Ovary (tissue), 9 donors: Measurements from ENCODE around the gene RPN2. TPM values are rescaled to one million over a fixed set of nuclear protein-coding genes. Genes with fewer than 3 reads are reported as not detected.

ENCODE experiments used
- DNase-seq, 5 donors: peaks; one replicate each; pipeline ENCODE4 v3.0.0-alpha.2; 2019 to 2020
- H3K27ac ChIP-seq, 2 donors: fragments of 200-600 bp; one replicate each; pipeline versions ENCODE4 v1.5.1 to v1.8.0; 2019 to 2022
- H3K27me3 ChIP-seq: fragments of 200-600 bp; one replicate; pipeline ENCODE4 v1.8.0; 2022
- H3K36me3 ChIP-seq: fragments of 200-600 bp; sonication (generic); one replicate; pipeline ENCODE4 v1.5.1; 2019
- H3K4me1 ChIP-seq: one replicate; pipeline ENCODE4 v1.8.1; 2013; ENCODE audit warnings: mild to moderate bottlenecking, moderate library complexity; ENCODE audit not compliant: insufficient read depth
- H3K4me3 ChIP-seq: fragments of 200-600 bp; sonication (generic); one replicate; pipeline ENCODE4 v1.5.1; 2017
- H3K9me3 ChIP-seq, 2 donors: fragments of 200-600 bp in 1 of 2; sonication (generic) in 1 of 2; one replicate each; pipeline versions ENCODE4 v1.5.1 to v1.8.1; 2013 to 2019; ENCODE audit warnings: mild to moderate bottlenecking in 1 of 2, moderate library complexity in 1 of 2
- EP300 ChIP-seq: sonication (generic); formaldehyde crosslinking; IDR thresholded peaks from one replicate; pipeline ENCODE4 v1.6.1; 2017; ENCODE audit warnings: antibody characterized with exemption
- POLR2A ChIP-seq: fragments of 450-650 bp; IDR thresholded peaks from one replicate; pipeline ENCODE4 v1.6.1; 2017; ENCODE audit warnings: antibody characterized with exemption, mild to moderate bottlenecking, moderate library complexity
- WGBS, 3 donors: extraction: QIAGEN DNeasy Blood & Tissue Kit in 1 of 3; methylation state at CpG; one replicate each; pipeline versions ENCODE4 v1.1.5 to v1.1.7; 2013 to 2017; 5-methylcytosine and 5-hydroxymethylcytosine counted together
- intact Hi-C, 4 donors: fragments of 100-400 bp; cut with DNase I; formaldehyde crosslinking; loops; one replicate each; pipeline versions ENCODE4 v1.11.0 to v1.15.1; 2022 to 2023
- polyA plus RNA-seq, 2 donors: library from polyadenylated mRNA; stranded (reverse); fragments of 200-250 nt in 1 of 2; fragments of 350-450 nt in 1 of 2; fragmentation: Illumina TruSeq in 1 of 2; extraction: RNeasy Lipid Tissue Mini Kit (QIAGEN cat#74804) in 1 of 2; gene quantifications; one replicate each; pipeline ENCODE4 v1.2.3, GENCODE V29; 2013 to 2014
- total RNA-seq, 7 donors: library from RNA; depleted of rRNA in 2 of 7; stranded (reverse); fragments of >200 nt in 2 of 7; fragmentation: NEBNext Ultra II Directional in 3 of 7; extraction: Animal tissue kit (Norgen Biotek cat#: 25700) in 3 of 7; gene quantifications; one replicate each; pipeline versions ENCODE4 v1.1.0 to v1.2.4, GENCODE V29; 2016 to 2023
- TF ChIP-seq, protein P1 (sequence below), 3 donors: fragments of 450-650 bp in 2 of 3; fragments of 200-600 bp in 1 of 3; IDR thresholded peaks; one replicate each; pipeline versions ENCODE4 v1.5.1 to v1.8.0; 2016 to 2022; ENCODE audit warnings: antibody characterized with exemption in 3 of 3, mild to moderate bottlenecking in 1 of 3
- donor health status: DM: no; HTN: no; CAD: no; lungs with moderate emphysema.
- donor health status: DM: no; HTN: no; CAD: no.
- donor health status: Bipolar disorder and iron deficiency.
- donor health status: DM: yes; HTN: yes; CAD: no.
- donor health status: DM: no; HTN: no; CAD: no.
- donor health status: DM: yes; HTN: yes; CAD: no.

RPN2 gene
- total and polyA plus RNA-seq, 9 donors, result 58.3 to 213 (median 102) TPM

DNA sequence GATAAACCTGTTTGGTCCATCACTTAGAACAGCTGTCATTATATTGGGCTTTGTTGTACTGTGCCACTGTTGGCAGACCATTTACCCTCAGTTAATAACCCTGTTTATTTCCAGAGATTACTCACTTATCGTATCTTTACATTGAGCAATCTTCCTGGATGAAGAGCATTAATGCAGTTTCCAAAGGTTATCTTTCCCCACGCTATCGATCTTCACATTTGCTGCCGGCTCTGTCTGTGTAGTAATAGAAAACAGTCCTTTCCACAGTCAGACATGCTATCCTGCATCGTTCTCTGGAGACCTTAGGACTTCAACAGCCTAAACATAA, 55.1 kb downstream of the RPN2 start:
- TF ChIP-seq POLR2A, result no peak
- TF ChIP-seq, protein P1, sequence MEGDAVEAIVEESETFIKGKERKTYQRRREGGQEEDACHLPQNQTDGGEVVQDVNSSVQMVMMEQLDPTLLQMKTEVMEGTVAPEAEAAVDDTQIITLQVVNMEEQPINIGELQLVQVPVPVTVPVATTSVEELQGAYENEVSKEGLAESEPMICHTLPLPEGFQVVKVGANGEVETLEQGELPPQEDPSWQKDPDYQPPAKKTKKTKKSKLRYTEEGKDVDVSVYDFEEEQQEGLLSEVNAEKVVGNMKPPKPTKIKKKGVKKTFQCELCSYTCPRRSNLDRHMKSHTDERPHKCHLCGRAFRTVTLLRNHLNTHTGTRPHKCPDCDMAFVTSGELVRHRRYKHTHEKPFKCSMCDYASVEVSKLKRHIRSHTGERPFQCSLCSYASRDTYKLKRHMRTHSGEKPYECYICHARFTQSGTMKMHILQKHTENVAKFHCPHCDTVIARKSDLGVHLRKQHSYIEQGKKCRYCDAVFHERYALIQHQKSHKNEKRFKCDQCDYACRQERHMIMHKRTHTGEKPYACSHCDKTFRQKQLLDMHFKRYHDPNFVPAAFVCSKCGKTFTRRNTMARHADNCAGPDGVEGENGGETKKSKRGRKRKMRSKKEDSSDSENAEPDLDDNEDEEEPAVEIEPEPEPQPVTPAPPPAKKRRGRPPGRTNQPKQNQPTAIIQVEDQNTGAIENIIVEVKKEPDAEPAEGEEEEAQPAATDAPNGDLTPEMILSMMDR (IDR thresholded peaks at IDR 0.05), result no peak
- no peak for TF ChIP-seq EP300
- Histone ChIP-seq H3K4me1 (no peaks in the 10 kb centered on the region), H3K27me3 (no peaks in the 10 kb centered on the region), H3K9me3 (no peaks in the 10 kb centered on the region), H3K36me3 (no peaks in the 10 kb centered on the region), H3K27ac (no peak overlapping the region), H3K4me3 (no peak overlapping the region)
- no peak for DNase-seq
- 84 to 90% (median 88%) methylated on average over 5 of the region's 5 CpGs for whole genome bisulfite sequencing, 3 donors
- intact Hi-C loops, result no loop called here

DNA sequence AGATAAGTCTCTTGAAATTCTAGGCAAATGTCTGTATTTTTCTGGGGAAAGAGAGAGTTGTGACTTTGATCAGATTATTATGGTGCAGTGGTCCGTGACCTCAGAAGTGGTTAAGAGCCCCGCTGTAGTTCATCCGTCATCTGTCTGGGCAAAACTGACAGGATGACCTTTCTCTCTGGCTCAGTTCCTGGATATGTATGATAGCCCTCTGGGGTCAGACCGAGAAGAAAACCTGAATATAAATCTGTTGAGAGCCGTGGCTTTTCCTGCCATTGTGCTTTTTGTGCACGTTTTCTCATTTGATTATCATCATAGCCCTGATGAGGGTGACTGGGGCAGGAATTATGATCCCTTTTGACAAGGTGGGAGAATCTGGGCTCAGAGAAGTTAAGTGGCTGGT, 55.9 kb downstream of the RPN2 start:
- Histone ChIP-seq H3K27ac (no peak overlapping the region), H3K4me3 (no peak overlapping the region), H3K4me1 (no peaks in the 10 kb centered on the region), H3K27me3 (no peaks in the 10 kb centered on the region), H3K36me3 (no peaks in the 10 kb centered on the region), H3K9me3 (no peaks in the 10 kb centered on the region)
- DNase-seq, result no peak
- TF ChIP-seq, protein P1 (IDR thresholded peaks at IDR 0.05), result no peak
- TF ChIP-seq POLR2A, result no peak
- TF ChIP-seq EP300, result no peak
- 71 to 75% (median 72%) methylated on average over 6 of the region's 6 CpGs for WGBS, 3 donors
- intact Hi-C loops, result no loop called here

DNA sequence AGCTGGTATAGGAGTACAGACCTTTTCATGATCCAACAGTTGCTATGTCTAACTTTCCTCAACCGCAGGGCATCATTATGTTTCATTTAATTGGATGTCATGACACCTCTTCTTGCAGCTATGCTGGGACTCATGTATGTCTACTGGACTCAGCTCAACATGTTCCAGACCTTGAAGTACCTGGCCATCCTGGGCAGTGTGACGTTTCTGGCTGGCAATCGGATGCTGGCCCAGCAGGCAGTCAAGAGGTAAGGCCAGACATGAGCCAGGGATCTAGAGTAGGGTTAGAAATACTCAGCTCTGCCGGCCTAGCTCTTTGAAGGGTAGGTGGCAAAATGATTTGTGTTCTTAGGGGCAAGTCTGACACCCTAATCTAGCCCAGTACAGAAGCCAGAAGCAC, 57.3 kb downstream of the RPN2 start:
- H3K36me3 ChIP-seq, result no peaks in the 10 kb centered on the region
- DNase-seq, result no peak
- no peaks in the 10 kb centered on the region for H3K9me3 ChIP-seq
- intact Hi-C loops, result no loop called here
- H3K27me3 ChIP-seq, result no peaks in the 10 kb centered on the region
- WGBS, 3 donors, result 74 to 76% (median 74%) methylated on average over 4 of the region's 4 CpGs
- H3K4me1 ChIP-seq, result no peaks in the 10 kb centered on the region
- TF ChIP-seq EP300, result no peak
- TF ChIP-seq, protein P1 (IDR thresholded peaks at IDR 0.05), result no peak
- no peak for TF ChIP-seq POLR2A
- H3K27ac ChIP-seq, result no peak overlapping the region
- H3K4me3 ChIP-seq, result no peak overlapping the region

- no peak overlapping the region for H3K4me3 ChIP-seq
- DNase-seq, result no peak
- no peaks in the 10 kb centered on the region for H3K27me3 ChIP-seq
- no peaks in the 10 kb centered on the region for H3K36me3 ChIP-seq
- no peaks in the 10 kb centered on the region for H3K4me1 ChIP-seq
- TF ChIP-seq, protein P1 (IDR thresholded peaks at IDR 0.05), result no peak
- no peak for TF ChIP-seq EP300
- H3K27ac ChIP-seq, result no peak overlapping the region
- intact Hi-C loops, result no loop called here
- no peaks in the 10 kb centered on the region for H3K9me3 ChIP-seq
- 91 to 96% (median 92%) methylated on average over 5 of the region's 5 CpGs for WGBS, 3 donors
Observed at GRCh38 chr20:37237656-37238055, 58.5 kb downstream of the RPN2 start.

DNA sequence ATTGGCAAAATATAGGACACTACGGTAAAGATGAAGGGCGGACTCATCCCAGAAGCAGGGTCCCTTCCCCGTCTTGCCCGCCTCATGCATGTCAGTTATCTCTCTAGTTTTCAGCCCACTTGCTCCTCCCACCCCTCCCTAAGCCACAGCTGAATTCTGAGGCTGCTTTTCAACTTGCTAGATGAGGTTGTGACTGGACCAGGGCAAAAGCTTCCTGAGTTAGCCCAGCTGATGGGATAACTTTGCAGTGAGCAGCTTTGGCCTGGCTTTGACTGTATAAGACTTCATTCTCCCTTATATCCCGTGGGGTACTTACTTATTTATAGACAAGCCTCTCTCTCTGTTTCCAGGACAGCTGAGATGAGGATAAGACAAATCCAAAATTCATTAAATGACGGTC, 59.3 kb downstream of the RPN2 start:
- H3K9me3 ChIP-seq, result no peaks in the 10 kb centered on the region
- DNase-seq, result no peak
- H3K27ac ChIP-seq, result no peak overlapping the region
- no peaks in the 10 kb centered on the region for H3K27me3 ChIP-seq
- H3K36me3 ChIP-seq, result no peaks in the 10 kb centered on the region
- no peak for TF ChIP-seq POLR2A
- TF ChIP-seq, protein P1 (IDR thresholded peaks at IDR 0.05), result no peak
- no peak for TF ChIP-seq EP300
- WGBS, 3 donors, result 82 to 84% (median 83%) methylated on average over 6 of the region's 6 CpGs
- H3K4me1 ChIP-seq, result no peaks in the 10 kb centered on the region
- no peak overlapping the region for H3K4me3 ChIP-seq
- intact Hi-C loops, result no loop called here
